BE2C (cell line): ENCODE measurements around the gene NDUFS6.

ENCODE experiments used
- DNase-seq: peaks from one replicate; pipeline ENCODE4 v3.0.0-alpha.2; 2020
- H3K27me3 ChIP-seq: fragments of 250-450 bp; sonication (Bioruptor Pico); 2 replicates; pipeline ENCODE4 v1.5.1; 2020; ENCODE audit warnings: mild to moderate bottlenecking
- H3K36me3 ChIP-seq: fragments of 250-450 bp; sonication (Bioruptor Pico); 2 replicates; pipeline ENCODE4 v1.5.1; 2020; ENCODE audit warnings: mild to moderate bottlenecking
- H3K4me1 ChIP-seq: fragments of 250-450 bp; sonication (Bioruptor Pico); 2 replicates; pipeline ENCODE4 v1.5.1; 2020
- H3K4me3 ChIP-seq: 2 replicates; pipeline ENCODE4 v1.5.1; 2011; ENCODE audit warnings: low read depth, low read length
- H3K9me3 ChIP-seq: fragments of 250-450 bp; sonication (Bioruptor Pico); 2 replicates; pipeline ENCODE4 v1.5.1; 2020
- TF ChIP-seq, protein P1 (sequence below): IDR thresholded peaks from 2 replicates; pipeline ENCODE4 v1.5.1; 2012; ENCODE audit warnings: mild to moderate bottlenecking, low read depth, low read length

The NDUFS6 gene

DNA sequence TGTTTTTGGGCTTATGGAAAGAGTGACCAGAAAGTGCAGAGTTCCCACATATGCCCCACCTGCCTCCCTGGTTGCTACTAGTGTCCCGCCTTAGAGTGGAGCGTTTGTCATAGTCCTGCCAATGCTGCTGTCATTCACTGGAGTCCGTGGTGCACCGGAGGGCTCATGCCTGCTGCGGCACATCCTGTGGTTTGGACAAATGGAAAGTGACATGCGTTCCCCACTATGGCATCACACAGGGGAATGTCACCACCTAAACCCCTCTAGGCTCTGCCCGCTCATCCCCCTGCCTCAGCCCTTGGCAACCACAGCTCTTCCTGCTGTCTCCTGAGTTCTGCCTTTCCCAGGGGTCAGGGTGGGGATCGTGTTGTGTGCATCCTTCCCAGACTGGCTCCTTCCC is 52.3 kb downstream of the NDUFS6 start:
- DNase-seq, result no peak
- Histone ChIP-seq H3K9me3 (no peaks in the 10 kb centered on the region), H3K4me1 (no peaks in the 10 kb centered on the region), H3K36me3 (no peaks in the 10 kb centered on the region), H3K27me3 (peaks cover 75% of the 10 kb centered on the region), H3K4me3 (no peak overlapping the region)
- TF ChIP-seq, protein P1, sequence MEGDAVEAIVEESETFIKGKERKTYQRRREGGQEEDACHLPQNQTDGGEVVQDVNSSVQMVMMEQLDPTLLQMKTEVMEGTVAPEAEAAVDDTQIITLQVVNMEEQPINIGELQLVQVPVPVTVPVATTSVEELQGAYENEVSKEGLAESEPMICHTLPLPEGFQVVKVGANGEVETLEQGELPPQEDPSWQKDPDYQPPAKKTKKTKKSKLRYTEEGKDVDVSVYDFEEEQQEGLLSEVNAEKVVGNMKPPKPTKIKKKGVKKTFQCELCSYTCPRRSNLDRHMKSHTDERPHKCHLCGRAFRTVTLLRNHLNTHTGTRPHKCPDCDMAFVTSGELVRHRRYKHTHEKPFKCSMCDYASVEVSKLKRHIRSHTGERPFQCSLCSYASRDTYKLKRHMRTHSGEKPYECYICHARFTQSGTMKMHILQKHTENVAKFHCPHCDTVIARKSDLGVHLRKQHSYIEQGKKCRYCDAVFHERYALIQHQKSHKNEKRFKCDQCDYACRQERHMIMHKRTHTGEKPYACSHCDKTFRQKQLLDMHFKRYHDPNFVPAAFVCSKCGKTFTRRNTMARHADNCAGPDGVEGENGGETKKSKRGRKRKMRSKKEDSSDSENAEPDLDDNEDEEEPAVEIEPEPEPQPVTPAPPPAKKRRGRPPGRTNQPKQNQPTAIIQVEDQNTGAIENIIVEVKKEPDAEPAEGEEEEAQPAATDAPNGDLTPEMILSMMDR, result no peak

DNA sequence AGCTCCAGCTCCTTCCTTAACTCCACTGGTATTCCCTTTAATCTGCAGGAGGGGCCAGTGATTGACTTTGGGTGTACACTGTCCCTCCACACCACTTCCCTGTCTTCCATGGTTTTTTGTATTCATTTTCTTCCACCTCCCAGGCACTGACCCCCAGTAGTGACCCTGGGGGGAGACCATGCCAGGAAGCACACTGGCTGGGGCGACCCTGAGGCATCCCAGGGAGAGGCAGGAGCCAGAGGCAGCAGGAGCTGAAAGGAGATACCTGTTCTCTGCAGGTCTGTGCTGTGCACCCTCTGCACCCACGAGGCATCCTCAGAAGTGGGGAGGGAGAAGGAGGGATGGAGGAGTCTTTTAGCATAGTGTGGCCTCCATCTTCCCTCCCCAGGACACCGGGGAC is 53.9 kb downstream of the NDUFS6 start:
- TF ChIP-seq, protein P1, result no peak
- Histone ChIP-seq H3K4me3 (no peak overlapping the region), H3K4me1 (no peaks in the 10 kb centered on the region), H3K36me3 (no peaks in the 10 kb centered on the region), H3K9me3 (no peaks in the 10 kb centered on the region), H3K27me3 (peaks cover 67% of the 10 kb centered on the region)
- no peak for DNase-seq

DNA sequence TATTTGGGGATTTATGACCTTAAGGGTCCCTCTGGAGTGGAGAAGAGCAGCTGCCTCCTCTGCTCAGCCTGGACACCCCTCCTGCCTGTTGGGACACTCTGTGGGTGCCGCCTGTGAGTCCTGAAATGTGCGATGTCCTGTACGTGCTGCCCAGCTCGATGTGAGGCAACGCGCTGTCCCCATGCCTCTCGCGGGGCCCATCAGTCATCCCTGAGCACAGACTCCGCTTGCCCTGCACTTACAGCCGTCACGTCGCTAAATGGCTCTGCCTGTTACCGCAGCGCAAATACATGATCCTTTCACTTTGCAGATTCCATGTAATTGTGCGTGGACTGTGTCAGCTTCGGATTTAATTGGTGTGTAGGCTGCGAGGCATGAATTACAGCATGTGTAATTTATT is 54.4 kb downstream of the NDUFS6 start:
- H3K36me3 ChIP-seq, result no peaks in the 10 kb centered on the region
- peaks cover 62% of the 10 kb centered on the region for H3K27me3 ChIP-seq
- TF ChIP-seq, protein P1, result no peak
- H3K4me1 ChIP-seq, result no peaks in the 10 kb centered on the region
- no peaks in the 10 kb centered on the region for H3K9me3 ChIP-seq
- no peak for DNase-seq
- H3K4me3 ChIP-seq, result no peak overlapping the region

DNA sequence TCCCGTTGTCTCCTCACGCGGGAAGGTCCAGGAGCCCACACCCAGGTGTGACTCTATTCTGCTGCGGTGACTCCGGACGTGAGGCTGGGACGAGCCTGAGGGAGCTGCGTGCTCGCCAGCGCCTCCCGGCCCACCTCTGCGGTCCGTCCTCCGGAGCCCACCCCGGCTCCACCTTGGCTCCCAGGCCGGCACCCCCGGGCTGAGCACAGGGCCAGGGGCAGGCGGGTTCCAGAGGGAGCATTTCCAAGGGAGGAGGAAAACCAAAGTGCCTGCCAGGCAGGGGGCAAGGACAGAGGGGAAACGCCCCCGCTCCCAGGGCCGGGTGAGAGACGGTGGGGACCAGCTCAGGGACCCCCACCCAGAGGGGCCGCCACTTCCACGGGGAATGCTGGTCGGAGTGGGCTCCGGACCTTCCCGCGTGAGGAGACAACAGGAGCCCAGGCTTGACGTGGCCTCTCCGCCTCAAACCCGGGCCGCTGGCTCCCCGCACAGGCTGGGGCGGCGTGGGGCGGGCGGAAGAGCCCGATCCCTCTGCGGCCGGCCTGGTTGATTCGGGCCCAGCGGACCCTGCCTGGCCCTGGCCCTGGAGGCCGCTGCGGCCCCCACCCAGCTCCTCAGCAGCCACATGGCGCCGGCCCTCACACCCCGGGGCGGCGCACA is 55.5 kb downstream of the NDUFS6 start:
- H3K9me3 ChIP-seq, result no peaks in the 10 kb centered on the region
- H3K4me1 ChIP-seq, result no peaks in the 10 kb centered on the region
- no peak overlapping the region for H3K4me3 ChIP-seq
- H3K36me3 ChIP-seq, result no peaks in the 10 kb centered on the region
- peaks cover 51% of the 10 kb centered on the region for H3K27me3 ChIP-seq
- TF ChIP-seq, protein P1, result no peak
- DNase-seq, result no peak

DNA sequence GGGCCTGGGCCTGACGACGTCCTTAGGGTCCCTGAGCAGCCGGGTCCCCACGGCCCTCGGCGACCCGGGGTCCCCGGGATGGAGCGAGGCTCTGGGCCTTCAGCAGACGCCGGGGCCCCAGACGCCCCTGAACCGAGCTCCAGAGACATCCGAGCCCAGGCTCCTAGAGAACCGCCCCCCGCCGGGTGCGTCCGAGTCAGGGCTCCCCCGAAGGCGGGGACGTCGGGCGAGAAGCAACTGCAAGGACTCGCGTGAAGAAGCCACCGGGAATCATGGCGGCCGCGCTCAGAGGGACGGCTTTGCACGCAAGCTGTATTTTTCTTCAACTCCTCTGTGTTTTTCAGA is 56.0 kb downstream of the NDUFS6 start:
- H3K27me3 ChIP-seq, result peaks cover 52% of the 10 kb centered on the region
- H3K36me3 ChIP-seq, result no peaks in the 10 kb centered on the region
- DNase-seq, result no peak
- no peaks in the 10 kb centered on the region for H3K9me3 ChIP-seq
- H3K4me1 ChIP-seq, result no peaks in the 10 kb centered on the region
- TF ChIP-seq, protein P1, result no peak
- H3K4me3 ChIP-seq, result no peak overlapping the region

DNA sequence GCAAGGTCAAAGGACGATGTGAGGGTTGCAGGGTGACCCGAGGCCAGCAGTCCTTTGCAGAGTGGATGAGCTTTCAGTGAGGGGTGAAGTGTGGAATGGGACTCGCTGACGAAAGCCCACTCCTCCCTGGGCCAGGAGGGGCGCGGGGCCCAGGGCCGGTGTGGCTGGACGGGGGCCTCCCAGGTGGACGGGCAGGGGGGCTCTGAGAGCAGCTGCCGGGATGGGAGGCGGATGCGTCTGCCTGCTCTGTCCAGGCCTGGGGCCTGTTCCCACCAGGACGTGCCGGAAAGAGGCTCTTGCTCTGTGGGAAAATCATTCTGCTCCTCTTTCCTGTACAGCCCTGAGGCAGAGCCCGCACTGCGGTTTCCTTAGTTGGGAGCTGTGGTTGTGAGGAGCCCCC is 57.2 kb downstream of the NDUFS6 start:
- DNase-seq, result no peak
- TF ChIP-seq, protein P1, result no peak
- no peaks in the 10 kb centered on the region for H3K9me3 ChIP-seq
- peaks cover 53% of the 10 kb centered on the region for H3K27me3 ChIP-seq
- H3K4me3 ChIP-seq, result no peak overlapping the region
- no peaks in the 10 kb centered on the region for H3K36me3 ChIP-seq
- H3K4me1 ChIP-seq, result no peaks in the 10 kb centered on the region
